Bronchial epithelial cell (primary cell): Measurements from ENCODE around the gene CAMSAP3. TPM values are rescaled to one million over a fixed set of nuclear protein-coding genes. Genes with fewer than 3 reads are reported as not detected.

Experiments used
- DNase-seq: peaks from one replicate; pipeline ENCODE4 v3.0.0-alpha.2; 2010; ENCODE audit warnings: low read depth
- FAIRE-seq: peaks from 2 replicates; lab custom pipeline; 2011; peaks lifted over from hg19 to GRCh38; lab: Jason Lieb, UNC
- H3K27me3 ChIP-seq: 2 replicates; pipeline ENCODE4 v1.5.1; 2011; ENCODE audit warnings: low read length; ENCODE audit not compliant: control insufficient read depth, insufficient read depth
- H3K36me3 ChIP-seq: 2 replicates; pipeline ENCODE4 v1.5.1; 2011; ENCODE audit warnings: low read length; ENCODE audit not compliant: control insufficient read depth, insufficient read depth
- H3K4me3 ChIP-seq: 2 replicates; pipeline ENCODE4 v1.5.1; 2011; ENCODE audit warnings: mild to moderate bottlenecking, low read depth, low read length, control low read depth
- total RNA-seq: library from RNA; depleted of rRNA; stranded (reverse); fragments of >200 nt; gene quantifications from 2 replicates; pipeline ENCODE4 v1.2.1, GENCODE V29; 2014
- TF ChIP-seq, protein P1 (sequence below): IDR thresholded peaks from 2 replicates; pipeline ENCODE4 v1.5.1; 2011; ENCODE audit warnings: mild to moderate bottlenecking, moderate library complexity, low read length, control low read depth, inconsistent platforms; ENCODE audit not compliant: insufficient read depth, severe bottlenecking

Gene CAMSAP3
- total RNA-seq, 1 donor from 2014 or later = 2.4 TPM

DNA sequence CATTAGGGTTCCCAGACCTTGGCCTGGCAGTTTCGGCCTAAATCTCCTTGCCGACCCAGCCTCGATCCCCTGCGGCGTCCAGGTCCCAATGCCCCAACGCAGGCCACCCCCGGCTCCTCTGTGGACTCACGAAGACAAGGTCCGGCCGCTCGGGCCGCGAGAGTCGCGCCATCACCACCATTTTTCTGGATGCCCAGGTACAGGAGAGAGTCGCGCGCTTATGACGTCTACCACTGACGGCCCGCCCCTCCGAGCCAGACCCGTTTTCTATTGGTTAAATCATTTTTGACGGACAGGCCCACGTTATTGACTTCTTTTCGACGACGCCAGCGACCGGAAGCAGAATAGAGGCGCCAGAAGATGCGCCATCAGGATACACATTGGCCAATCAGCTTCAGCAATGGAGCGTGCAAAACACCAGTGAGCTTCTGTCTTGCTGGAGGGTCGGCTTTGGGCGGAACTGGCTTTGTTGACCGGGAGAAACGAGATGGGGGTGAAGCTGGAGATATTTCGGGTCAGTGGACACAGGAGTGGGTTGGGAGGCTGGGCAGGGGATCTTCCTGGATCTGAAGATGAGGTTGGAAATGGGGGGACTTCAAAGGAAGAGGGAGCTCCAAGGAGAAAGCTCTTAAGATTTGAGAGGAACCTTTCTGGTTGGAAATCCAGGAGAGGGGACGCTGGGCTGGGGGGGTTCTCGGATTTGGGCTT lies 33.8 kb downstream of the CAMSAP3 start, which contains the start of the genes PET100 and XAB2:
TSS of gene PET100 (plus strand) at position 447 of the 708 bp plus-strand sequence. CDS start at position 488, 41 bp downstream.
TSS of gene XAB2 (minus strand) at position 199 of the 708 bp plus-strand sequence. CDS start at position 181, 18 bp downstream.
- Histone ChIP-seq H3K27me3 (no peaks in the 10 kb centered on the region), H3K36me3 (peaks cover 13% of the 10 kb centered on the region), H3K4me3 (peak within 1 kb of the TSS; percentile 69)
- peak; percentile 99 for FAIRE-seq
- TF ChIP-seq, protein P1, sequence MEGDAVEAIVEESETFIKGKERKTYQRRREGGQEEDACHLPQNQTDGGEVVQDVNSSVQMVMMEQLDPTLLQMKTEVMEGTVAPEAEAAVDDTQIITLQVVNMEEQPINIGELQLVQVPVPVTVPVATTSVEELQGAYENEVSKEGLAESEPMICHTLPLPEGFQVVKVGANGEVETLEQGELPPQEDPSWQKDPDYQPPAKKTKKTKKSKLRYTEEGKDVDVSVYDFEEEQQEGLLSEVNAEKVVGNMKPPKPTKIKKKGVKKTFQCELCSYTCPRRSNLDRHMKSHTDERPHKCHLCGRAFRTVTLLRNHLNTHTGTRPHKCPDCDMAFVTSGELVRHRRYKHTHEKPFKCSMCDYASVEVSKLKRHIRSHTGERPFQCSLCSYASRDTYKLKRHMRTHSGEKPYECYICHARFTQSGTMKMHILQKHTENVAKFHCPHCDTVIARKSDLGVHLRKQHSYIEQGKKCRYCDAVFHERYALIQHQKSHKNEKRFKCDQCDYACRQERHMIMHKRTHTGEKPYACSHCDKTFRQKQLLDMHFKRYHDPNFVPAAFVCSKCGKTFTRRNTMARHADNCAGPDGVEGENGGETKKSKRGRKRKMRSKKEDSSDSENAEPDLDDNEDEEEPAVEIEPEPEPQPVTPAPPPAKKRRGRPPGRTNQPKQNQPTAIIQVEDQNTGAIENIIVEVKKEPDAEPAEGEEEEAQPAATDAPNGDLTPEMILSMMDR = no peak
- peak; percentile 96 for DNase-seq

DNA sequence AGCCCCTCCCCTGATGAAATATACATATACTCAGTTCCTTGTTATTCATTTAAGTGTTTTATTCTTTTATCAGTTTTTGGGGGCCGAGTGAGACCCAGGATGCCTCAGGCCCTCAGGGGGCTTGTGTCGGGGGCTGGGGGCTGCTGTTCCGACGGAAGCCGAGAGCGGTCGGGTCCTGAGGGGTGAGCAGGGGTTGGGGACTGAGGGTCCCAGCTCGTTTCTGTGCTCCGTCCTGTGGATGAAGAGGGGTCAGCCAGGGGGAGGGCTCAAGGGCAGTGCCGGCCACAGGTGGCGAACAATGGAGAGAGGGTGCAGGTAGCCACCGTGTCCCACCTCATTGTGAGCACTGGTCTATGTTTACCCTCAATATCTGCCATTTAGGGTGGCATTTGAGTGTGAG lies 35.9 kb downstream of the CAMSAP3 start:
- H3K36me3 ChIP-seq = peaks cover 2% of the 10 kb centered on the region
- FAIRE-seq (no peak), DNase-seq (no peak)
- TF ChIP-seq, protein P1 = no peak
- no peaks in the 10 kb centered on the region for H3K27me3 ChIP-seq
- no peak overlapping the region for H3K4me3 ChIP-seq

DNA sequence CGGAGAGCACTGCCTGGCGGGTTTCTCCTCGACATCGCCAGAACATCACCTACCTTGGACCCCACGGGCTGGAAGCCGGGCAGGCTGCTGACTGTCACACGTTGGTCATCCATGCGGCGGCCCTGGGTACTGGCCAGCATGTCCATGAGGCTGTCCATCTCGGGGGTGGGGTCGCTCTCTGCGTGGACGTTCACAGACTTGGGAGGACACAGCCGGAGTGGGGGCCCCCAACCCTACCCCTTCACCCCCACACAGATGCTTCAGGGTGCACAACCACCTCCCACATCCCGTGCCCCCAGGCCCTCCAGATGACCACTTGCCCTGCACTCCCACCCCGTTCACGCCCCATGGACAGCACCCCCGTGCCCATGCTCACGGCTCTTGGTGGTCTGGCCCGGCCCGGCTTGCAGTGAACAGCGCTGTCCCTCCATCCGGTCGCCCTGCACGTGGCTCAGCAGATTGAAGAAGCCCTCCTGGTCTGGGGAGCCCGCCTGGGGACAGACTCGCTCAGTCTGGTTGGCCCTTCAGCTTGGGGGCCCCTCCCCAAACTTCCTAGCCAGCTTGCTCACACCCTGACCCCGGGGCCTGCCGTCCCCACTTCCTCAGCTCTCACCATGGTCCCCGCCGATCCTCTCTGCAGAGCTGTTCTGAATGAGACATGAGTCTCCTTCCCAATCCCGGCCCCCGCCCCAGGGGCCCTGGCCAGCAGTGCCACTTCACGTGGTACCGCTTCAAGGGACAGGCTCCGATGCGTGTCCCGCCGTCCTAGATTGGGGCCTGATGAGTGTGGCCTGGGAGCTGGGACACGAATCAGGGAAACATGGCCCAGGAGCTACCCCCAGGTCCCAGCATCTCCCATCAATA lies 36.9 kb downstream of the CAMSAP3 start:
- no peaks in the 10 kb centered on the region for H3K36me3 ChIP-seq
- no peak overlapping the region for H3K4me3 ChIP-seq
- FAIRE-seq (no peak), DNase-seq (no peak)
- TF ChIP-seq, protein P1 = no peak
- no peaks in the 10 kb centered on the region for H3K27me3 ChIP-seq

DNA sequence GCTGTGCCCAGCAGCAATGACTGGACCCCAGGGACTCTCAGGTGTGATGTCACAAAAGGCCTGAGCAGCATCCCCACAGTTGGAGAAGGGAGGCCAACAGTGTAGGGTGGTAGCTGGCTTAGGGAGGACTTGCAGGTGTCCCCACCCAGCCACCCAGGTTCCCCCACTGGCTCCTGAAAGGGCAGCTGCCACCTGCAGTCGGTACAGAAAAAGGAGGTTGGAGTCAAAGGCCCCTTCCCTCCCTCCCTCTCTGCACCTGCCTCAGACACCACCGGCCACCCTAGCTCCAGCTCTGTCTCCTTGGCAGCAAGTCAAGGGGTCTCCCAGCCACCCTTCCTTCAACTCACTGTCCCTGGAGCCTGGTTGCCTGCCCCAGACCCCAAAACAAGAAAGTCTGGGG lies 38.0 kb downstream of the CAMSAP3 start, which contains the start of gene PCP2:
TSS of gene PCP2 (minus strand) at position 22 of the 400 bp plus-strand sequence. CDS start 262 bp downstream, outside the sequence.
- FAIRE-seq (no peak), DNase-seq (no peak)
- Histone ChIP-seq H3K27me3 (no peaks in the 10 kb centered on the region), H3K4me3 (no peak within 1 kb of the TSS), H3K36me3 (no peaks in the 10 kb centered on the region)
- TF ChIP-seq, protein P1 = no peak

DNA sequence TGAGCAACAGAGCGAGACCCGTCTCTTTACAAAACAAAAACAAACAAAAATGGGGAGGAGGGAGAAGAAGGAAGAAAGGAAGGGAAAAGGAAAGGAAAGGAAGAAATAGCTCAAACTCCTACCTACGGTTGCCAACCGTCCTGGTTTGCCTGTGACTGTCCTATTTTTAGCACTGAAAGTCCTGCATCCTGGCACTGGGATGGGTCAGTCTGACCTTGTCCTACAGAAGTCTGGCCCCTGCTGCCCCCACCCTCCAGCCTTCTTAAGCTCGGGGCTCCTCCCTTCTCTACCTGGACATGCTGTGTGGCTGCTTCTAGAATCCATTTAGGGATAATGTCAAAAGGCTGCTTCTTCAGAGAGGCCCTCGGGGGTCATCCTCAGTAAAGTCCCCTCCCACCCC lies 40.0 kb downstream of the CAMSAP3 start:
- TF ChIP-seq, protein P1 = no peak
- Histone ChIP-seq H3K36me3 (peaks cover 4% of the 10 kb centered on the region), H3K27me3 (no peaks in the 10 kb centered on the region), H3K4me3 (no peak overlapping the region)
- no peak for DNase-seq
- FAIRE-seq = no peak
